Kidney (tissue), 14 donors: ENCODE results near the gene ALPL. TPM values are rescaled to one million over a fixed set of nuclear protein-coding genes. Genes with fewer than 3 reads are reported as not detected.

Source experiments
- DNase-seq, 5 donors: peaks; one replicate each; pipeline ENCODE4 v3.0.0-alpha.2; 2013 to 2020
- FAIRE-seq: peaks from 2 replicates; lab custom pipeline; 2012; peaks lifted over from hg19 to GRCh38; lab: Jason Lieb, UNC
- H3K27ac ChIP-seq, 2 donors: one replicate each; pipeline ENCODE4 v1.7.0; 2013; ENCODE audit warnings: low read depth in 2 of 2, low read length in 2 of 2, inconsistent platforms in 1 of 2
- H3K27me3 ChIP-seq: one replicate; pipeline ENCODE4 v1.7.1; 2013; ENCODE audit warnings: low read length, inconsistent platforms; ENCODE audit not compliant: control insufficient read depth, insufficient read depth
- H3K36me3 ChIP-seq, 3 donors: one replicate each; pipeline versions ENCODE4 v1.7.0 to v1.7.1; 2013; ENCODE audit warnings: low read length in 3 of 3, control low read depth in 1 of 3, inconsistent platforms in 1 of 3; ENCODE audit not compliant: insufficient read depth in 3 of 3, control insufficient read depth in 2 of 3
- H3K4me1 ChIP-seq, 3 donors: one replicate each; pipeline versions ENCODE4 v1.7.0 to v1.7.1; 2013; ENCODE audit warnings: low read length in 3 of 3, inconsistent platforms in 1 of 3, low read depth in 1 of 3; ENCODE audit not compliant: control insufficient read depth in 2 of 3, insufficient read depth in 2 of 3
- H3K4me3 ChIP-seq, 3 donors: one replicate each; pipeline versions ENCODE4 v1.7.0 to v1.8.1; 2013; ENCODE audit warnings: low read length in 3 of 3, control low read depth in 1 of 3, inconsistent platforms in 1 of 3
- H3K9ac ChIP-seq, 3 donors: one replicate each; pipeline versions ENCODE4 v1.7.0 to v1.7.1; 2013; ENCODE audit warnings: low read length in 3 of 3, control low read depth in 1 of 3, inconsistent platforms in 1 of 3
- H3K9me3 ChIP-seq, 3 donors: one replicate each; pipeline versions ENCODE4 v1.7.0 to v1.7.1; 2013; ENCODE audit warnings: low read length in 3 of 3, control low read depth in 1 of 3, inconsistent platforms in 1 of 3; ENCODE audit not compliant: control insufficient read depth in 2 of 3, insufficient read depth in 1 of 3
- intact Hi-C: fragments of 100-400 bp; cut with DNase I; formaldehyde crosslinking; loops from one replicate; pipeline ENCODE4 v1.11.1; 2022
- polyA plus RNA-seq: library from polyadenylated mRNA; stranded (reverse); fragments of 350-450 nt; fragmentation: Illumina TruSeq; extraction: RNeasy Lipid Tissue Mini Kit (QIAGEN cat#74804); gene quantifications from one replicate; pipeline ENCODE4 v1.2.3, GENCODE V29; 2014; ENCODE audit warnings: low read depth, low replicate concordance; ENCODE audit not compliant: insufficient read depth
- total RNA-seq: library from RNA; stranded (reverse); fragmentation: NEBNext Ultra II Directional; extraction: Animal tissue kit (Norgen Biotek cat#: 25700); gene quantifications from one replicate; pipeline ENCODE4 v1.2.1, GENCODE V29; 2021
- TF ChIP-seq, protein P1 (sequence below): IDR thresholded peaks from 3 replicates; pipeline ENCODE4 v1.5.1; 2012; ENCODE audit warnings: mild to moderate bottlenecking, moderate library complexity, borderline replicate concordance; ENCODE audit not compliant: insufficient read depth; ENCODE audit errors: extremely low read depth
- donor health status: control.
- donor health status: control.
- donor health status: control.
- donor health status: control.
- donor health status: control.
- donor health status: DM: yes; HTN: yes; CAD: no.
- donor health status: Normal renal cell carcinoma (clear cell type).

Gene ALPL
- total and polyA plus RNA-seq, 2 donors from 2014 or later: 8.4 to 133 TPM

DNA sequence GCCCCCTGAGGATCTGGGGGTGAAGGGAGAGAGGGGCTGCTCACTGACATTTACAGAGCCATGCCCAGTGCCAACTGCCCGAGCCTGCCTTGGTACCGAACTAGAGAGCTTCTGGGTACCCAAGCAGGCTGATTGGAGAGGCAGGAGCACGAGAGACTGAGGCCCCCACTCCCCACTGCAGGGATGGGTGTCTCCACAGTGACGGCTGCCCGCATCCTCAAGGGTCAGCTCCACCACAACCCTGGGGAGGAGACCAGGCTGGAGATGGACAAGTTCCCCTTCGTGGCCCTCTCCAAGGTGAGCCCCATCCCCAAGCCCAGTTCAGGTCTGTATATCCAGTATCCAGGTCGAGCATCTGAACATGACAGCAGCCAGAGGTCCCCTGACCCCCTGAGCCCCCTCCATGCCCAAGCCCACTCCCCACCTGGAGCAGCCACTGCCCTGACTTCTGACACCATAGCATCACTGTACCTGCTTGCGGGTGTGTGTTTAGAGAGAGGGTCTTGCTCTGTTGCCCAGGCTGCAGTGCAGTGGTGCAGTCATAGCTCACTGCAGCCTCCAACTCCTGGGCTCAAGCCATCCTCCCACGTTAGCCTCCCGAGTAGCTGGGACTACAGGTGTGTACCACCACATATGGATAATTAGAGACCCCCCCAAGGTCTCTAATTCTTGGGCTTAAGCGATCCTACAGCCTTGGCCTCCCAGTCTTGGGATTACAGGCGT is 51.9 kb downstream of the ALPL start:
- TF ChIP-seq, protein P1, sequence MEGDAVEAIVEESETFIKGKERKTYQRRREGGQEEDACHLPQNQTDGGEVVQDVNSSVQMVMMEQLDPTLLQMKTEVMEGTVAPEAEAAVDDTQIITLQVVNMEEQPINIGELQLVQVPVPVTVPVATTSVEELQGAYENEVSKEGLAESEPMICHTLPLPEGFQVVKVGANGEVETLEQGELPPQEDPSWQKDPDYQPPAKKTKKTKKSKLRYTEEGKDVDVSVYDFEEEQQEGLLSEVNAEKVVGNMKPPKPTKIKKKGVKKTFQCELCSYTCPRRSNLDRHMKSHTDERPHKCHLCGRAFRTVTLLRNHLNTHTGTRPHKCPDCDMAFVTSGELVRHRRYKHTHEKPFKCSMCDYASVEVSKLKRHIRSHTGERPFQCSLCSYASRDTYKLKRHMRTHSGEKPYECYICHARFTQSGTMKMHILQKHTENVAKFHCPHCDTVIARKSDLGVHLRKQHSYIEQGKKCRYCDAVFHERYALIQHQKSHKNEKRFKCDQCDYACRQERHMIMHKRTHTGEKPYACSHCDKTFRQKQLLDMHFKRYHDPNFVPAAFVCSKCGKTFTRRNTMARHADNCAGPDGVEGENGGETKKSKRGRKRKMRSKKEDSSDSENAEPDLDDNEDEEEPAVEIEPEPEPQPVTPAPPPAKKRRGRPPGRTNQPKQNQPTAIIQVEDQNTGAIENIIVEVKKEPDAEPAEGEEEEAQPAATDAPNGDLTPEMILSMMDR: no peak
- DNase-seq: no peak
- no peak for FAIRE-seq

DNA sequence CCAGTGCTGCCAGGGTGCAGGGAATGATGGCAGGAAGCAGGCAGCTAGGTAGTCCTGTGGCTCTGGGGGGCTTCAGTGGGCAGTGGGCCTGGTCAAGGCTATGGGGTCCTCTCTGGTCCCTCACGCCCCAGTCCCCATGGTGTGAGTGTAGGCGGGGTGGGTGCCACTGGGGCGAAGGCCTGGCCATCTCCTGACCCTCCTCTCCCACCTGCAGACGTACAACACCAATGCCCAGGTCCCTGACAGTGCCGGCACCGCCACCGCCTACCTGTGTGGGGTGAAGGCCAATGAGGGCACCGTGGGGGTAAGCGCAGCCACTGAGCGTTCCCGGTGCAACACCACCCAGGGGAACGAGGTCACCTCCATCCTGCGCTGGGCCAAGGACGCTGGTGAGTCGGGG is 53.7 kb downstream of the ALPL start:
- DNase-seq (no peak), FAIRE-seq (no peak)
- Histone ChIP-seq H3K9me3 (no peaks in the 10 kb centered on the region), H3K27ac (no peak overlapping the region), H3K4me1 (peaks cover 0 to 14% (median 14%) of the 10 kb centered on the region in 3 donors), H3K27me3 (no peaks in the 10 kb centered on the region), H3K9ac (no peak overlapping the region), H3K36me3 (no peaks in the 10 kb centered on the region), H3K4me3 (no peak overlapping the region)
- TF ChIP-seq, protein P1: no peak
- intact Hi-C loops: no loop called here

More for the DNA sequence above, 51.9 kb downstream of the ALPL start:
- Histone ChIP-seq H3K27ac (peak overlapping the region in 1 of 2 donors; percentile 27), H3K4me1 (peaks cover 0 to 14% (median 14%) of the 10 kb centered on the region in 3 donors), H3K36me3 (no peaks in the 10 kb centered on the region), H3K9ac (no peak overlapping the region), H3K4me3 (no peak overlapping the region), H3K27me3 (no peaks in the 10 kb centered on the region), H3K9me3 (no peaks in the 10 kb centered on the region)
- intact Hi-C loops: no loop called here

GRCh38 chr1:21563971-21564370 is 54.7 kb downstream of the ALPL start:
- no peaks in the 10 kb centered on the region for H3K9me3 ChIP-seq
- peak overlapping the region in 1 of 2 donors; percentile 51 for H3K27ac ChIP-seq
- FAIRE-seq (no peak), DNase-seq (peak in 1 of 5 donors; percentile 58)
- H3K9ac ChIP-seq: no peak overlapping the region
- no peaks in the 10 kb centered on the region for H3K36me3 ChIP-seq
- TF ChIP-seq, protein P1: no peak
- intact Hi-C loops: no loop called here
- no peaks in the 10 kb centered on the region for H3K27me3 ChIP-seq
- H3K4me3 ChIP-seq: no peak overlapping the region
- H3K4me1 ChIP-seq: peaks cover 0 to 14% (median 11%) of the 10 kb centered on the region in 3 donors
